ENCODE results near the gene SCN3B.

SCN3B gene

GRCh38 chr11:123630126-123630608, 24.3 kb downstream of the SCN3B start (continued):
- TF ChIP-seq ZBTB26 (tag by site-specific recombination; optimal IDR thresholded peaks at IDR 0.05) (no peak), ZNF777 (tag by site-specific recombination; IDR thresholded peaks at IDR 0.05; ENCODE audit: borderline replicate concordance) (no peak), ZNF639 (tag by site-specific recombination; IDR thresholded peaks at IDR 0.05) (no peak), ZNF169 (tag by site-specific recombination; IDR thresholded peaks at IDR 0.05) (no peak), ZNF350 (tag by site-specific recombination; IDR thresholded peaks at IDR 0.05) (no peak), ZXDB (tag by site-specific recombination; IDR thresholded peaks at IDR 0.05) (no peak), ZNF510 (tag by site-specific recombination; IDR thresholded peaks at IDR 0.05; ENCODE audit: insufficient replicate concordance) (no peak), ZBTB8A (tag by site-specific recombination; IDR thresholded peaks at IDR 0.05) (no peak)

GRCh38 chr11:123628936-123629683, 25.3 kb downstream of the SCN3B start:
- H3K36me3 ChIP-seq (ENCODE audit: control insufficient read depth in 2 of 2, insufficient read depth in 1 of 2, low read length in 2 of 2), result peaks cover 0 to 10% of the 10 kb centered on the region in 2 experiments; a peak in 1 of 3 replicates
- CTCF ChIA-PET, result interaction anchor here (0.6 to 1.8 kb wide), 3 partner anchors 23 to 78 kb away, joined by 4 to 5 read pairs (median 4); no protein-coding TSS in a partner anchor

GRCh38 chr11:123624974-123625373, 29.4 kb downstream of the SCN3B start:
- Histone ChIP-seq H3K9me3 (ENCODE audit: control insufficient read depth, insufficient read depth, low read depth, low read length) (no peaks in the 10 kb centered on the region), H3K4me1 (ENCODE audit: control insufficient read depth, insufficient read depth, low read length) (no peaks in the 10 kb centered on the region), H3K4me3 (ENCODE audit: low read depth, low read length) (no peak overlapping the region), H3K27ac (ENCODE audit: extremely low read depth, low read depth, low read length) (no peak overlapping the region), H3K36me3 (ENCODE audit: control insufficient read depth in 2 of 2, insufficient read depth in 1 of 2, low read length in 2 of 2) (peaks cover 0 to 28% of the 10 kb centered on the region in 2 experiments; a peak in 1 of 3 replicates)
- ChIA-PET CTCF (interaction anchor here (0.7 to 0.9 kb wide), 2 partner anchors 16 to 81 kb away, joined by 3 to 5 read pairs; no protein-coding TSS in a partner anchor), POLR2A (no interaction called here)
- no peak for TF ChIP-seq GLIS2 (tag by site-specific recombination; IDR thresholded peaks at IDR 0.05)

More at GRCh38 chr11:123628936-123629683, 25.3 kb downstream of the SCN3B start:
- TF ChIP-seq ZNF114 (tag by site-specific recombination; IDR thresholded peaks at IDR 0.05) (no peak), ZNF48 (tag by site-specific recombination; IDR thresholded peaks at IDR 0.05) (no peak), ZBTB1 (tag by site-specific recombination; IDR thresholded peaks at IDR 0.05) (no peak), ZFHX2 (tag by site-specific recombination; conservative IDR thresholded peaks at IDR 0.05) (no peak), ZXDB (tag by site-specific recombination; IDR thresholded peaks at IDR 0.05) (no peak), EGR2 (tag by site-specific recombination; IDR thresholded peaks at IDR 0.05; ENCODE audit: low read depth) (no peak), ZNF350 (tag by site-specific recombination; IDR thresholded peaks at IDR 0.05) (no peak), ZNF324 (tag by site-specific recombination; IDR thresholded peaks at IDR 0.05) (no peak), KLF10 (tag by site-specific recombination; IDR thresholded peaks at IDR 0.05) (no peak), ZIC2 (tag by site-specific recombination; IDR thresholded peaks at IDR 0.05) (no peak), BCL11B (tag by site-specific recombination; IDR thresholded peaks at IDR 0.05; ENCODE audit: low read depth) (no peak), SETDB1 (IDR thresholded peaks at IDR 0.05; ENCODE audit: insufficient read length, low read length) (no peak), ZNF449 (tag by site-specific recombination; IDR thresholded peaks at IDR 0.05) (no peak)
- POLR2A ChIA-PET, result no interaction called here
- no peaks in the 10 kb centered on the region for H3K9me3 ChIP-seq (ENCODE audit: control insufficient read depth, insufficient read depth, low read depth, low read length)
- no peaks in the 10 kb centered on the region for H3K4me1 ChIP-seq (ENCODE audit: control insufficient read depth, insufficient read depth, low read length)
- H3K27ac ChIP-seq (ENCODE audit: extremely low read depth, low read depth, low read length), result no peak overlapping the region
- H3K4me3 ChIP-seq (ENCODE audit: low read depth, low read length), result no peak overlapping the region

Data from HEK293 (cell line).